ENCODE data around the gene PBRM1. TPM values are rescaled to one million over a fixed set of nuclear protein-coding genes. Genes with fewer than 3 reads are reported as not detected.

PBRM1 gene
- total and polyA plus RNA-seq, 2 experiments from 2014 or later: 42.6 to 60.3 TPM

DNA sequence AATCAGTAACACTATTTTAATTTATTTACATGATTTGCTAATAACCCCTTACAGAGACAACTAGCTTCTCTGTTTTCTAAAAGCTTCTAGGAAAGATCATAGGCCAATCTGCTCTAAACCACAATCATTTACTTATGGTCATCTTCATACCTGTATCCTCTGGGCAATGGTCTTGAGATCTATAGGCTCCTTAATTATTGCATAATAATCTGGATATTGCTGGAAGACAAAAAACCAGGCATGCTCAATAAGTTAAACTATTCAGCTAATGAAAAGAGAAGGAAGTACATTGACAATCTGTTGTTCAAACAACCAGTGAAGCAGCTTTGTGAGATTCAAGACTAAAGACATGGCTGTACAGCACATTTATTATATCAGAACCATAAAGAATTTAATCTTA is 34.1 kb downstream of the PBRM1 start:
- DNase-seq: no peak
- Histone ChIP-seq H3K9me2 (ENCODE audit: insufficient read depth) (peaks cover 4% of the 10 kb centered on the region; the same call in 1 of the 2 replicates), H3K36me3 (ENCODE audit: low read depth) (peaks cover 54% of the 10 kb centered on the region), H3K4me3 (no peak overlapping the region), H3K4me1 (ENCODE audit: insufficient read depth) (peaks cover 23% of the 10 kb centered on the region), H2AFZ (no peak overlapping the region), H3K4me2 (ENCODE audit: unreplicated experiment) (no peak overlapping the region), H4K20me1 (ENCODE audit: insufficient read depth) (no peaks in the 10 kb centered on the region), H3K9ac (no peak overlapping the region), H3K27ac (no peak overlapping the region), H3K79me2 (ENCODE audit: insufficient read depth) (peaks cover 11% of the 10 kb centered on the region), H3F3A (ENCODE audit: insufficient read depth) (peaks cover 34% of the 10 kb centered on the region), H3K9me3 (ENCODE audit: low read depth) (no peaks in the 10 kb centered on the region), H3K27me3 (replicated peaks; ENCODE audit: insufficient read depth) (no peaks in the 10 kb centered on the region)
- TF ChIP-seq EZH2phosphoT487 (IDR thresholded peaks at IDR 0.05; ENCODE audit: insufficient read depth, low read depth) (no peak), EZH2 (IDR thresholded peaks at IDR 0.05; ENCODE audit: insufficient read depth, poor library complexity, severe bottlenecking) (no peak)
- in situ Hi-C loops (cut with MboI): no loop called here

DNA sequence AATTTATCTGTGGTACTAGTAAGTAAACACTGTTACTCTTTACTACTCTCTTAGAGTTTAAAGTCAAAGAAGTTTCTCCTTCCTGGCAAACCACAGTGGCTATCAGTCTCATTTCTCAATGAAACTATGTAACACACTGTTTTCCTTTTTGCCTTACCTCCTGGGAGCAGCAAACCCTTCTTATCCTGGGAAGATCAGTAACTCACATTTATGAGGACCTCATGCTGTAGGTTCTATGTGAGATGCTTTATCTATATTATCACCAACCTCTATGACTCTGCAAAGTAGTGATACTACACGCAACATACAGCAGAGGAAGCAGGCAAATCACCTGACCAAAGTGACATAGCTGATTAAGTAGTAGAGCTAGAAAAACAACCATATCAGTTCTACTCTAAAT is 35.3 kb downstream of the PBRM1 start:
- H3K9ac ChIP-seq: no peak overlapping the region
- H3K79me2 ChIP-seq (ENCODE audit: insufficient read depth): peaks cover 13% of the 10 kb centered on the region
- H3K4me1 ChIP-seq (ENCODE audit: insufficient read depth): peaks cover 23% of the 10 kb centered on the region
- no peaks in the 10 kb centered on the region for H3K27me3 ChIP-seq (replicated peaks; ENCODE audit: insufficient read depth)
- DNase-seq: no peak
- H3K9me2 ChIP-seq (ENCODE audit: insufficient read depth): peaks cover 4% of the 10 kb centered on the region; the same call in 1 of the 2 replicates
- 93 to 100% methylated on average over 1 of the region's 1 CpG for WGBS, 2 experiments (ENCODE audit: low coverage in 1 of 2, low lambda C conversion rate in 2 of 2, missing lambda C conversion rate in 2 of 2)
- no peaks in the 10 kb centered on the region for H4K20me1 ChIP-seq (ENCODE audit: insufficient read depth)
- no peak overlapping the region for H3K4me3 ChIP-seq
- H3K36me3 ChIP-seq (ENCODE audit: low read depth): peaks cover 56% of the 10 kb centered on the region
- H3K4me2 ChIP-seq (ENCODE audit: unreplicated experiment): no peak overlapping the region
- H3K27ac ChIP-seq: peak overlapping the region; percentile 86
- H2AFZ ChIP-seq: no peak overlapping the region
- in situ Hi-C loops (cut with MboI): no loop called here
- peaks cover 34% of the 10 kb centered on the region for H3F3A ChIP-seq (ENCODE audit: insufficient read depth)
- H3K9me3 ChIP-seq (ENCODE audit: low read depth): no peaks in the 10 kb centered on the region
- TF ChIP-seq EZH2 (IDR thresholded peaks at IDR 0.05; ENCODE audit: insufficient read depth, poor library complexity, severe bottlenecking) (no peak), EZH2phosphoT487 (IDR thresholded peaks at IDR 0.05; ENCODE audit: insufficient read depth, low read depth) (no peak)

DNA sequence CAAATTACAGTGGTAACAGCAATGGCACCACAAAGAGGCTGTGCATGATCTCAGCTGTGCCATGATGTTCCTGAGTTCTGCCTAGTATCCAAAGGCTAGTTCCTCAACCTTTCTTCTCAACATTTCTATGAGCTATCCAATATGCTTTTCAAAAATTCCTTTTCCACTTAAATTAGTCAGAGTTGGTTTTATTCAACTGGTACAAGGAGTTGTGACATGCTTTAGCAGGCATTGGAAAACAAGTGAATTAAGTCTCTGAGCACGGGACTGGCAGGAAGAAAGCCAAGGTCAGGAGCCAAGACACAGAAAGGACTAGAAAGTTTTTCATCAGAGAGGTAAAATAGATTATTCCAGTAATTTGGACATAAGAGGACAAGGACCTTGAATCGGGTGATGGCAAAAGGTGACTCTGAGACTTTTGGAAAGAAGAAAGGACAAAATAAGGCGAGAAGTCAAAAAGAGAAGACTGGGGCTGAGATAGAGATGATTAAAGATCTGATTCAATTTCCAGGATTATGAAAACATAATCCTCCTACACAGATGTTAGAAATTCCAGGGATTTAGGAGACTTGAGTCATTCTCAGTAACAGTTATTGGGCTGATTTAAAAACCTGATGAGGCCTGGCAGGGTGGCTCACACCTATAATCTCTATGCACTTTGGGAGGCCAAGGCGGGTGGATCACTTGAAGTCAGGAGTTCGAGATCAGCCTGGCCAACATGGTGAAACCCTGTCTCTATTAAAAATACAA is 36.1 kb downstream of the PBRM1 start:
- peak overlapping the region; percentile 19; the same call in 1 of the 2 replicates for H3K4me3 ChIP-seq
- peak overlapping the region; percentile 37 for H3K9ac ChIP-seq
- H3F3A ChIP-seq (ENCODE audit: insufficient read depth): peaks cover 34% of the 10 kb centered on the region
- H3K27me3 ChIP-seq (replicated peaks; ENCODE audit: insufficient read depth): no peaks in the 10 kb centered on the region
- peak; percentile 71 for DNase-seq
- 0 out of 2 replicates have a peak overlapping the region, but pooled peaks have one; percentile 2 for H2AFZ ChIP-seq
- peaks cover 4% of the 10 kb centered on the region; the same call in 1 of the 2 replicates for H3K9me2 ChIP-seq (ENCODE audit: insufficient read depth)
- in situ Hi-C loops (cut with MboI): no loop called here
- H3K79me2 ChIP-seq (ENCODE audit: insufficient read depth): peaks cover 12% of the 10 kb centered on the region
- TF ChIP-seq EZH2 (IDR thresholded peaks at IDR 0.05; ENCODE audit: insufficient read depth, poor library complexity, severe bottlenecking): no peak
- no peak for TF ChIP-seq EZH2phosphoT487 (IDR thresholded peaks at IDR 0.05; ENCODE audit: insufficient read depth, low read depth)
- H4K20me1 ChIP-seq (ENCODE audit: insufficient read depth): no peaks in the 10 kb centered on the region
- peak overlapping the region; percentile 69 for H3K4me2 ChIP-seq (ENCODE audit: unreplicated experiment)
- H3K9me3 ChIP-seq (ENCODE audit: low read depth): no peaks in the 10 kb centered on the region
- peaks cover 58% of the 10 kb centered on the region for H3K36me3 ChIP-seq (ENCODE audit: low read depth)
- peaks cover 23% of the 10 kb centered on the region for H3K4me1 ChIP-seq (ENCODE audit: insufficient read depth)
- H3K27ac ChIP-seq: peak overlapping the region; percentile 86
- 80 to 86% methylated on average over 5 of the region's 5 CpGs for WGBS, 2 experiments (ENCODE audit: low coverage in 1 of 2, low lambda C conversion rate in 2 of 2, missing lambda C conversion rate in 2 of 2)

DNA sequence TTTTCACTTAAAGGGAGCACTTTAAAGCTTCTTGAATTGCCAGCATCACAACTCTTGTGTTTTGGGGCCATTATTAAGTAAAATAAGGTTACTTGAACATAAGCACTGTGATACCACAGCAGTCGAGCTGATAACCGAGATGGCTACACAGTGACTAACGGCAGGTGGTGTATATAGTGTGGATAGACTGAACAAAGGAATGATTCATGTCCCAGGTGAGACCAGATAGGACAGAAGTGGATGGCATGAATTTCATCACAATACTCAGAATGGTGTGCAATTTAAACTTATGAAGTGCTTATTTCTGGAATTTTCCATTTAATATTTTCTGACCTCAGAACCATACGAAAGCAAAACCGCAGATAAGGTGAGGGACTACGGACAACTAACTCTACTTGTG is 40.2 kb downstream of the PBRM1 start:
- Histone ChIP-seq H3K4me1 (ENCODE audit: insufficient read depth) (peaks cover 21% of the 10 kb centered on the region), H3K79me2 (ENCODE audit: insufficient read depth) (peaks cover 12% of the 10 kb centered on the region), H3K36me3 (ENCODE audit: low read depth) (peaks cover 53% of the 10 kb centered on the region), H3K9me2 (ENCODE audit: insufficient read depth) (peaks cover 4% of the 10 kb centered on the region; the same call in 1 of the 2 replicates), H3K4me3 (no peak overlapping the region), H2AFZ (no peak overlapping the region), H3K27me3 (replicated peaks; ENCODE audit: insufficient read depth) (no peaks in the 10 kb centered on the region), H3K4me2 (ENCODE audit: unreplicated experiment) (no peak overlapping the region), H4K20me1 (ENCODE audit: insufficient read depth) (no peaks in the 10 kb centered on the region), H3F3A (ENCODE audit: insufficient read depth) (peaks cover 24% of the 10 kb centered on the region), H3K9ac (no peak overlapping the region), H3K27ac (no peak overlapping the region), H3K9me3 (ENCODE audit: low read depth) (no peaks in the 10 kb centered on the region)
- 96 to 97% methylated on average over 6 of the region's 6 CpGs for WGBS, 2 experiments (ENCODE audit: low coverage in 1 of 2, low lambda C conversion rate in 2 of 2, missing lambda C conversion rate in 2 of 2)
- no peak for DNase-seq
- in situ Hi-C loops (cut with MboI): no loop called here
- TF ChIP-seq EZH2 (IDR thresholded peaks at IDR 0.05; ENCODE audit: insufficient read depth, poor library complexity, severe bottlenecking): no peak
- no peak for TF ChIP-seq EZH2phosphoT487 (IDR thresholded peaks at IDR 0.05; ENCODE audit: insufficient read depth, low read depth)

Measured in GM23248 (cell line).